PFSK-1 (cell line): ENCODE data around the gene NAA38.

ENCODE experiments used
- FOXP2 ChIP-seq: optimal IDR thresholded peaks from 2 replicates; pipeline ENCODE3; 2011; ENCODE audit warnings: borderline replicate concordance, control low read depth, inconsistent platforms; ENCODE audit not compliant: insufficient read depth; ENCODE audit errors: extremely low read length, extremely low read depth
- POLR2AphosphoS5 ChIP-seq: IDR thresholded peaks from 2 replicates; pipeline ENCODE4 v1.6.1; 2012; ENCODE audit warnings: low read depth, mild to moderate bottlenecking, control low read depth, low read length, moderate library complexity
- REST ChIP-seq, 2 experiments: IDR thresholded peaks; 2 replicates each; pipeline versions ENCODE4 v1.6.1 to v1.8.0; 2011 to 2012; ENCODE audit warnings: low read depth in 2 of 2, low read length in 2 of 2, control low read depth in 1 of 2, inconsistent platforms in 1 of 2, mild to moderate bottlenecking in 1 of 2, moderate library complexity in 1 of 2; ENCODE audit not compliant: insufficient read depth in 1 of 2

- TF ChIP-seq POLR2AphosphoS5 = no peak
- no peak for TF ChIP-seq REST (IDR thresholded peaks at IDR 0.05; ENCODE audit: insufficient read depth in 1 of 2, low read depth in 2 of 2, low read length in 2 of 2)
- no peak for TF ChIP-seq FOXP2
These were observed 16.5 kb downstream of the NAA38 start for GRCh38 chr17:7840875-7841274.
